HG02759 (cell line): Measurements from ENCODE around the gene SOX6.

Source experiments
- ATAC-seq: cut with Tn5 transposase; IDR thresholded peaks from one replicate; pipeline ENCODE4 v1.9.1; 2021; ENCODE audit warnings: mild to moderate bottlenecking, moderate library complexity; ENCODE audit not compliant: unreplicated experiment

SOX6 gene

GRCh38 chr11:16114978-16115871 is 241.1 kb downstream of the SOX6 start:
- ATAC-seq = no peak

DNA sequence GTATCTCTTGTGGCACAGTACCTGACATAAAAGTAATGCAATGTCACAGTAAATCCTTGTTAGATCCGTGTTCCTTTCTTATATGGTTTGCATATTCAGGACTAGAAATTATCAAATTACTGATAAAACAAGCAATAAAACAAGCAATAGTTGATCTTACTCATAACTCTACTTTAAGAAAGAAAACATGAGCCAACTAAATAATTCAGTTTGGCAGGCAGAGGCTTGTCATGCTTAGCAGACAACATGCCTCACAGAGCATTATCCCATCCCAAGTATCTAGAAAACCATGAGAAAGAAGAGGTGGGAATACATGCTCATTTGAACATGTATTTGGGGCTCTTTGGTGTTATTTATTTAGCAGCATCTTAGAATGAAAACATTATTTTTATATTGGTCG is 241.9 kb downstream of the SOX6 start:
- no peak for ATAC-seq

DNA sequence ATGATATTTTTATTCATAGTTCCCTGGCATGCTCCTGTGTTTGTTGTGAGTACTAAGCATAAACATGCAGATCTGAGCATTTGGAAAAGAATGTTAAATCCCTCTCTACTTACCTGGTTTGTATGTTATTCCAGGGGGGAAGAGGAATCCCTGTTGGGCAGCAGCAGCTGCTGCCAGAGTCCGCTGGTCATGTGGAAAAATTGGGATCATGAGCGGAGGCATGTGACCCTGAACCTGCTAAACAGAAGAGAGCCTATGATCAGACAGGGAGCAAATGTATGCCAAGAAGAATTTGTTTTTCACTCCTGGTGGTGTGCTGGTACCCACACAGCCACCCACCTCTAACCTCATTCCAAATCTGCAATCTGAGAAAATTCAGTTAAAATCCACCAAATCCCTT is 244.7 kb downstream of the SOX6 start:
- no peak for ATAC-seq

- no peak for ATAC-seq
These were observed 245.5 kb downstream of the SOX6 start for GRCh38 chr11:16110886-16111285.

- ATAC-seq = no peak
These were observed 256.9 kb downstream of the SOX6 start for GRCh38 chr11:16099343-16099900.

GRCh38 chr11:16098526-16099205 is 257.7 kb downstream of the SOX6 start:
- ATAC-seq = no peak

GRCh38 chr11:16097543-16097942 is 258.8 kb downstream of the SOX6 start:
- ATAC-seq = no peak

DNA sequence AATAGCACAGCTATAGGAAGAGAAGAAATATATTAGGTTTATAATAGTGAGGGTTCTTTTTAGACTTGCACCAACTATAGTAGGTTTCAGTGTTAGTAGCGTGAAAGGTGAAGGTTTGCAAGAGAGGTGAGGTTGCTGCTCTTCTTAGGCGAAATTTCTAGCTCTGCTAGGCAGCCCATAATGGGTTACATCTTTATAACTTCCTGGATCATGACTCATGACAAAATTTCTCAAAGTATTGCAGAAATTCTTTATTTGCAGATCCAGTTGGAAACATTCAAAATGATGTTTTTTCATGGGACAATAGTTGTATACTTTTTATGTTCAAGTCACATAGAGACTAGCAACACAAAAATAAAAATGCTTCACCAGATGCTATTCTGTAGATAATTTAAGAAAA is 260.0 kb downstream of the SOX6 start:
- no peak for ATAC-seq

GRCh38 chr11:16095756-16096155 is 260.6 kb downstream of the SOX6 start:
- no peak for ATAC-seq

GRCh38 chr11:16093889-16094653 is 262.3 kb downstream of the SOX6 start:
- ATAC-seq = no peak

DNA sequence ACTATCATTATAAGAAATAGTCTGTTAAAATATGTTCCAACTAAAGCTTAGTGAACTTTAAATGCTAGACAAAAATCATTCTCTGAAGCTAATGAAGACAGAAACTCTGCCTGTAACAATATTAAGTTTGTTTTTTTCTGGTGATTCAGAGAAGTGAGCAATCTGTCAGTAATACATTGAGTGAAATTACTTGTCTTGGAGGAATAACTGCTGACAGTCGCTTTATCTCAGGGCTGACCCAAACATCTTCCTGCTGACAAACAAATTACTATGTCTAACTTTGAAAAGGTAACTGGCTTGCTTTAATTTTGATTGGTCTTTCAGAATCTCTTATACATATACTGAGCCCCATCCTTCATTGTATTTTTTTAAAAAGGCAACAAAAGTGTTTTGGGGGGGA is 264.5 kb downstream of the SOX6 start:
- no peak for ATAC-seq

- ATAC-seq = no peak
These were observed 266.9 kb downstream of the SOX6 start for GRCh38 chr11:16089481-16089880.

- no peak for ATAC-seq
These were observed 267.6 kb downstream of the SOX6 start for GRCh38 chr11:16088774-16089173.

GRCh38 chr11:16087886-16088285 is 268.5 kb downstream of the SOX6 start:
- no peak for ATAC-seq

- ATAC-seq = no peak
These were observed 270.0 kb downstream of the SOX6 start for GRCh38 chr11:16086229-16086819.

DNA sequence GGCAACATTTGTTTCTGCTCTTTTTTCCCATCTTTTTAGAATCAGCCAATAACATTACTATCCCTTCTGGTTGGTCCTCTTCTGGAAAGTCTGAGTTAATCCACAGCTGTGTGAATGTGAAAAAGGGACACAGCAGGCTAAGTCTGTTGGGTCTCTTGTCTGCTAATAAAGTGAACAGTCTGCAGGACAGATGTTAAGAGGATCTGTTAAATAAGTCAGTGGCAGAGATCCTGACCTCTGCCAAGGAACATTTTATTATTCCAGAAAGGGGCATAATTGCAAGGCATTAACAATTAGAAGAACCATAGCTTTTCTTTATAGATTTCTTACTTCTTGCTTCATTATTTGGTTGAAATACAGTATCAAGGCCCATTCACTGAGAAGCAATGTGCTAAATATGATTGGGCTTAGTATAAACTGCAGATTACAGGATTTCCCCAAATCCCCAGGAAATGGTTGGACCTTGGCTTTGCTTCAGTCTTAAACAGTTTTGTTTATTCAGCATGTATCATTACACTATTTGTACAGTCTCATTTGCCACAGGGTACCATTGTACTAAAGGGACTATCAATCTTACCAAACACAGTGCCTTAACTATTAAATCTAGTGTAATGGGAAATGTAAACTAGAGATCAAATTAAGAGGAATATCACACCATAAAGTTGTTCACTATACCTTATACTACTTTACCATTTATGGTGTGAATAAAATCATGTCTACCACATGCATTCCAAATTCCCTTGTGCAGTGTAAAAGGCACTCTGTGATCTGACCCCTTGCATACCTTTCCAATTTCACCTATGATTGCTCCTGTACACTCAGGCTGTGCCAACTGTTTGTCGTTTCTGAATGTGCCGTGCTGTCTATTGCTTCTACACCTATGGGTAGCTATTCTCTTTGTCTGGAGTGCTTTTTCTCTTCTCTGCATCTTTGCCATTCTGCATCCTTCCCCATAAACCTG is 274.0 kb downstream of the SOX6 start:
- ATAC-seq = no peak

DNA sequence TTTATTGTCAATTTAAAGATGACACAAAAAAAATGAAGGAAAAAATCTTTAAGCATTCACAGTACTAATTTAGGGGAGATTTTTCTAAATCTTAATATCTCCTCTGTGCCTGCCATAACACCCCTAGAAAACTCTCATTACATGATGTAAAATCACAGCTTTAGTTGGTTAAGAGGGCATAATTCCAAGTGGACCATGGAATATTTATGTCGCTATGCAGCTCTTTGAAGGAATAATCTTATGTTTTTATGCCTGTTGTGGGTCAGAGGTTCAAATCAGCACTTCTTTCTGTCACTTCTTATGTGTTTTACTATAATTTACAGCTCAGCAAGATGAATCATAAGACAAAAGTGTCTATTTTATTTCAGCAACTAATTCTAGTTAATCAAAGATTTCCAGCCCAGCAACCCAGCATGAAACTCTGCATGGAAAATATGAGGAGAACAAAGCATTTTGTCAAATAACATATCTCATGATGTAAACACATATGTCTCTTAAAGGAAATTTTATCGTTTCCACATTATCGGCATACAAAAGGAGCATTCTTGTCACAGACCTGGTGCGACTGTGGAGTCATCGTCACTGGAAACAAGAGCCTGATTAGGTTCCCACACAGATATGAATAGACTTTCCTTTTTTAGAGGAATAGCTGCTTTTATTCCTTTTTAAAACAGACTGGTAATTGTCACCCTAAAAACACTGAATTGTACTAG is 274.8 kb downstream of the SOX6 start:
- ATAC-seq = no peak

GRCh38 chr11:16080688-16081381 is 275.5 kb downstream of the SOX6 start:
- ATAC-seq = no peak
